Measurements from ENCODE around the gene LRRC52.
"Not testable (repeated sequence)": the region's sequence is repeated elsewhere in the genome, so short reads cannot be mapped to it uniquely, and the experiment has no call there.

Gene LRRC52

DNA sequence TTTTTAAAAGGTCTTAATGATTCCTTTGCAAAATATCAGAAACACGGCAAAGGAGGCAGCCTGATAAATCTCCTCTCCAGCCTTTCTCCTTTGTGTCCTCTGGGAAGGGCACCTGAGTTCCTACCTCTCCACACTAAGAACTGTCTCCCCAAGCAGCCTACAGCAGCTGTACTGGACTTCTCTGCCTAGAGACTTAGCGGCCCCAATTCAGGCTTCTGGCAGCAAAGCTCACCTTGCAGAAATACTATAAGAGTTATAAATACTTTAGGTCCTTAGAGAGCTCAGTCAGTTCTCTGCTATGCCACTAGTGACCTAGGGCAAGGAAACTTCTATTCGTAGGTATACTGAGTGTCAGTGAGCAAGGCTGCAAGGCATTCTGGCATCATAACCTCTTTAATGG lies 33.9 kb downstream of the LRRC52 start:
- H3K4me1 Mint-ChIP-seq: no peaks in the 10 kb centered on the region
- peaks cover 6% of the 10 kb centered on the region for H3K27me3 Mint-ChIP-seq (ENCODE audit: low read depth, poor library complexity)
- H3K9me3 Mint-ChIP-seq: no peaks in the 10 kb centered on the region
- no peak overlapping the region for H3K27ac Mint-ChIP-seq
- no peak overlapping the region for H3K4me3 Mint-ChIP-seq
- H3K36me3 Mint-ChIP-seq (ENCODE audit: low read depth): no peaks in the 10 kb centered on the region
- DNase-seq: no peak
- TF ChIP-seq, protein P1, sequence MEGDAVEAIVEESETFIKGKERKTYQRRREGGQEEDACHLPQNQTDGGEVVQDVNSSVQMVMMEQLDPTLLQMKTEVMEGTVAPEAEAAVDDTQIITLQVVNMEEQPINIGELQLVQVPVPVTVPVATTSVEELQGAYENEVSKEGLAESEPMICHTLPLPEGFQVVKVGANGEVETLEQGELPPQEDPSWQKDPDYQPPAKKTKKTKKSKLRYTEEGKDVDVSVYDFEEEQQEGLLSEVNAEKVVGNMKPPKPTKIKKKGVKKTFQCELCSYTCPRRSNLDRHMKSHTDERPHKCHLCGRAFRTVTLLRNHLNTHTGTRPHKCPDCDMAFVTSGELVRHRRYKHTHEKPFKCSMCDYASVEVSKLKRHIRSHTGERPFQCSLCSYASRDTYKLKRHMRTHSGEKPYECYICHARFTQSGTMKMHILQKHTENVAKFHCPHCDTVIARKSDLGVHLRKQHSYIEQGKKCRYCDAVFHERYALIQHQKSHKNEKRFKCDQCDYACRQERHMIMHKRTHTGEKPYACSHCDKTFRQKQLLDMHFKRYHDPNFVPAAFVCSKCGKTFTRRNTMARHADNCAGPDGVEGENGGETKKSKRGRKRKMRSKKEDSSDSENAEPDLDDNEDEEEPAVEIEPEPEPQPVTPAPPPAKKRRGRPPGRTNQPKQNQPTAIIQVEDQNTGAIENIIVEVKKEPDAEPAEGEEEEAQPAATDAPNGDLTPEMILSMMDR (IDR thresholded peaks at IDR 0.05): no peak

GRCh38 chr1:165580931-165581871 lies 37.4 kb downstream of the LRRC52 start:
- Mint-ChIP-seq H3K4me1 (peaks cover 8% of the 10 kb centered on the region), H3K27ac (no peak overlapping the region), H3K36me3 (ENCODE audit: low read depth) (no peaks in the 10 kb centered on the region), H3K9me3 (no peaks in the 10 kb centered on the region), H3K27me3 (ENCODE audit: low read depth, poor library complexity) (peaks cover 5% of the 10 kb centered on the region), H3K4me3 (no peak overlapping the region)
- DNase-seq: no peak
- TF ChIP-seq, protein P1 (IDR thresholded peaks at IDR 0.05): no peak

- Mint-ChIP-seq H3K9me3 (no peaks in the 10 kb centered on the region), H3K4me3 (no peak overlapping the region), H3K4me1 (peaks cover 11% of the 10 kb centered on the region), H3K27me3 (ENCODE audit: low read depth, poor library complexity) (peaks cover 4% of the 10 kb centered on the region), H3K27ac (no peak overlapping the region), H3K36me3 (ENCODE audit: low read depth) (no peaks in the 10 kb centered on the region)
- TF ChIP-seq, protein P1 (IDR thresholded peaks at IDR 0.05): no peak
- DNase-seq: no peak
Observed at GRCh38 chr1:165581926-165582325, 38.1 kb downstream of the LRRC52 start.

DNA sequence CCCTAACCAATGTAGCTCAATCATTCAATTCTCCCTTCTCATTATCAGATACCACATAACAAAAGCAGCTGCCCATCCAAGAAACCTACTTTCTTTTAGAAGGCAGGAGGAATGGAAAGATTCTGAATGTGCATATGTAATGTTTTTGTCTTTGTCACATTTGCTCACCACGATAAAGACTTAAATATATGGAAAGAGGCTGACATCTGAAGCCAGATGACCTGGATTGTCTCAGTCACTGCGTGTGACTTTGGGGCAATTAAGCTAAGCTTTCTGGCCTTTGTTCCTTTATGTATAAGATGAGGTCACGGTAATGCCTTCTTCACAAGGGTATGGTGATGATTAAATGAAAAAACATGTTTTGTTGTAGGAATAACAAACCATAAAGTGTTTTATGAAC lies 42.6 kb downstream of the LRRC52 start:
- Mint-ChIP-seq H3K4me3 (no peak overlapping the region), H3K9me3 (no peaks in the 10 kb centered on the region), H3K27ac (no peak overlapping the region), H3K36me3 (ENCODE audit: low read depth) (no peaks in the 10 kb centered on the region), H3K4me1 (peaks cover 19% of the 10 kb centered on the region), H3K27me3 (ENCODE audit: low read depth, poor library complexity) (peaks cover 19% of the 10 kb centered on the region)
- TF ChIP-seq, protein P1 (IDR thresholded peaks at IDR 0.05): no peak
- no peak for DNase-seq

- not testable (repeated sequence) for H3K4me3 Mint-ChIP-seq; DNase-seq; H3K27ac Mint-ChIP-seq; H3K9me3 Mint-ChIP-seq; H3K4me1 Mint-ChIP-seq; H3K36me3 Mint-ChIP-seq (ENCODE audit: low read depth)
- H3K27me3 Mint-ChIP-seq (ENCODE audit: low read depth, poor library complexity): peaks cover 40% of the 10 kb centered on the region
Observed at GRCh38 chr1:165591391-165591790, 47.6 kb downstream of the LRRC52 start.

DNA sequence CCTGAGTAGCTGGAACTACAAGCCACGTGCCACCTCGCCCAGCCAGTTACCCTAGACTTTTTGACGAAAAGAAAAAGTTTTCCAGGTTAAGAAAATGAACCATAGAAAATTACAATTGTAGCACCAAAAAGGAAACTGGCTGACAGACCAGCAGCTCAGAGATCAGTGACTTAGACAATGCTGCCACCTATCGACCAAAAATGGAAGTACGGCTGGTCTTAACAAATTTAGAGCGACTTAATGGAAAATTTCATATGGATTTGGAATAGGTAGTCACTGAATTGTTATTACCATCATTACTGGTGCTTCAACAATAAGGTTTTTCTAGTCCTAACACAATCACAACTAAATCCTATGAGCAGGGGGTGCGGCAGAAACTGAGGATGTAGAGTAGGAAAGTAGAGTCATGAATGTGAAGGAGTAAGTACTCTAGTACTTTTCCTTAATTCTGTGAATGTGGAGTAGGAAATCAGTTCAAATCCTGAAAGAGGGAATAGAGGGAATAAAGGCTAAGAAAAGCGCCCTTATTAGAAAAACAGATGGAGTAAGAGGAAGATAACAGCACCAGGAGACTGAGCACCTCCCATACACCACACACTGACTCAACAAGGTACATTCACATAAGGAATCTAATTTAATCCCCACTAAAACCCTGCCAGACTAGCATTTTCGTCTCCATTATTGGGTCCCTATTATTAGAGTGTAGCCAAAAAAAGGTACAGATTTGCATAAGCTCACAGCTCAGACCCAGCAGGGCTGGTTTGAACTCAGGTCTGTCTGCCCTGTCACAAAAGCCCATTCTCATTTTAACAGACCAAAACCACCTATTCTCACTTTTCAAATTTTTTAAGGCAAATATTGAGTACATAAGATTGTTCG lies 49.4 kb downstream of the LRRC52 start:
- DNase-seq: peak; percentile 84
- H3K36me3 Mint-ChIP-seq (ENCODE audit: low read depth): no peaks in the 10 kb centered on the region

More for the DNA sequence above, 49.4 kb downstream of the LRRC52 start:
- no peaks in the 10 kb centered on the region for H3K9me3 Mint-ChIP-seq
- H3K4me3 Mint-ChIP-seq: no peak overlapping the region
- peaks cover 45% of the 10 kb centered on the region for H3K27me3 Mint-ChIP-seq (ENCODE audit: low read depth, poor library complexity)
- TF ChIP-seq, protein P1 (IDR thresholded peaks at IDR 0.05): peak; percentile 98
- no peak overlapping the region for H3K27ac Mint-ChIP-seq
- H3K4me1 Mint-ChIP-seq: peaks cover 19% of the 10 kb centered on the region

All from nephron progenitor cell (in vitro differentiated cells).